GM19238 (cell line): Measurements from ENCODE around the gene DPEP1.
A peak's percentile ranks its signal among the peaks of the same experiment; 100 is the strongest.

Source experiments
- DNase-seq: peaks from one replicate; pipeline ENCODE4 v3.0.0; 2011; ENCODE audit warnings: low spot score; ENCODE audit not compliant: insufficient read length

The DPEP1 gene

DNA sequence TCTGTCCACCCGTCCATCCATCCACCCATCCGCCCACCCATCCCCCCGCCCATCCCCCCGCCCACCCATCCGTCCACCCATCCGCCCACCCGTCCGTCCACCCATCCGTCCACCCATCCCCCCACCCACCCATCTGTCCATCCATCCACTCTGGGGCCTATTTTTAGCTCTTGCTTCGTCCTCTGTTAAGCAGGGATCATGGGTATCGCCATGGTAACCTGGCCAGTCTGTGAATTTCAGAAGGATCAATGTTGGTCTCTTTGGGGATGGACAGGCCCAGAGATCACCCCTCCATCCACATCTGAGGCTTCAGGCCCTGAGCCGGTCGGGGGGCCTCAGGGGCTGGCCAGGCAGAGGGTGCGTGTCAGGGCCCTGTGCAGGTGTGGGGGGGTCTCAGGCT, 15.2 kb upstream of the DPEP1 start:
- no peak for DNase-seq

DNA sequence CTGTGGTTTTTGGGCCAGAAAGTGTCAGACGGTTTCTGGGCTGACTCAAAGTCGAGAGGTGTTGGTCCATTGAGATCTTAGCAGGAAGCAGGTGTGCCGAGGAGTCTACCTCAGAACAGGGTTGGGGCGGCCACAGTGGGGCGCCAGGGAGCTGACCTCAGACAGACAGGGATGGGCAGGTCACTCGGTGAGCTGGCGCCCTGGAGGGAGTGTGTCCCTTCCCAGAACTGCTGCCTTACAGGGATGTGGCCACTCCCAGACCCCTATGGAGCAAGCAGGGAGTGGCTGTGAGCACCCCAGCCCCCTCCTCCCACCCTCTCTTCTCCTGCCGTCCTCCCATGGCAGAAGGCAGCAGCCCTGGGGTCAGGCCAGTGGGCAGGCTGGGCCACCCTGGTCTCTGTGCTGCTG, 14.0 kb upstream of the DPEP1 start:
- DNase-seq: no peak

DNA sequence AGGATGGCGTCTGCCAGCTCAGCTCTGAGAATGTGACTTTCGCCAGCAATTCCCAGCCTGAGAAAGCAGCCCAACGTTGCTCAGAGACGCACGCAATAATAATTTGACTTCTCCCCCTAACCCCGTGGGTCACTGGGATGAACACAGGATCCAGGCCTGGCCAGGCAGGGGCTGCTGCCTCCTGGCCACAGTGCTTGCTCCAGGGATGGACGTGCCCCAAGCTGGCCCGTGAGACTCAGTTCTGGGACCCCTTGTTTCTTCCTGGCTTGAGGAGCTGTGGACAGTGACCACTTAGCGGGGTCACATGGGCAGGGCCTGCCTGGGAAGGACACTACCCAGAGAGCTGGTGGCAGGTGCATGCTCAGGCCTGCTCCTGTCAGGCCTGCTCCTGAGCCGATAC, 13.5 kb upstream of the DPEP1 start:
- DNase-seq: no peak

DNA sequence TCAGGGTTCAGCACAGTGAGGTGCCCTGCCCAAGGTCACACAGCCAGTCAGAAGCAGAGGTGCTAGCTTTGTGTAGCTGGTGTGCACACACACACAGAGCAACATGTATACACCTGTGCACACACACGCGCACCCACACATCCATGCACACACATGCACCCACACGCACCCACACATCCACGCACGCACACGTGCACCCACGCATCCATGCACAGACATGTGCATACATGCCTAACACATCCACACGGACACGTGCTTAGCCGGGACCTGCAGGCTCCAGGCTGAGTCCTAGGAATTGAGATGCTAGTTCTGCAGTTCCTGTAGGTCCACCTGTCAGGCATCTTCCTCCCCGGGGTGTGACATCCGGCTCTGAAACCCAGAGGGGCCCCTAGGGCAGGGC, 13.0 kb upstream of the DPEP1 start:
- no peak for DNase-seq

DNA sequence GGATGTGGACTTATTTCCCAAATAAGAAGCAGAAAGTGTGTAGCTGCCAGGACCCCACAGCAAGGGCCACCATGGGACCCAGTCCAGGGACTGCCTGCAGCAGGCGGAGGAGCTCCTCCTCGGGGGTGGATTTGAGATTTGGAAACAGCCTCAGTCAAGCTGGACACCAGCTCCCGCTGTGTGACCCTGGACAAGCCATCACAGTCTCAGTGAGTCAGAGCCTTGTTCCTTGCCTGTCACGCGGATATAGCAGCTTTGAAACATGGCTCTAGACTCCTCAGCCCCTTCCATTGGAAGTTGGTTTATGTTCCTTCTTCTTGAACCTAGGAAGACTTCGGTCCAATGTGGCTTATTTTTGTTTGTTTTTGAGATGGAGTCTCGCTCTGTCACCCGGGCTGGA, 12.5 kb upstream of the DPEP1 start:
- no peak for DNase-seq

DNA sequence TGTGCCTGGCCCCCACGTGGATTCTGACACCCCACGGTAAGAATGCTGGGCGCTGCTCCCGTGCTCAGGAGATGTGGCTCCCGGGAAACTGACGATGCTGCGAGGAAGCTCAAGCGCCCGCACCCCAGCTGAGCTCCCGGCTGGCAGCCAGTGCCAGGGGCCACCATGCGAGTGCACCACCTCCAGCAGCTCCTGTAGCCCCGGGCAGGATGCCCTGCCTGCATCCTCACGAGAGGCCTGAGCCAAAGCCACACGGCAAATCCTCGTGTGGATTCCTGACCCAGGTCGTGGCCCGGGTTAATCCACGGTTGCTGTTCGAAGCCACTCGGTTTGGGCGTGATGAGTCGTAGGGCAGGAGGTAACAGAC, 11.6 kb upstream of the DPEP1 start:
- no peak for DNase-seq

DNA sequence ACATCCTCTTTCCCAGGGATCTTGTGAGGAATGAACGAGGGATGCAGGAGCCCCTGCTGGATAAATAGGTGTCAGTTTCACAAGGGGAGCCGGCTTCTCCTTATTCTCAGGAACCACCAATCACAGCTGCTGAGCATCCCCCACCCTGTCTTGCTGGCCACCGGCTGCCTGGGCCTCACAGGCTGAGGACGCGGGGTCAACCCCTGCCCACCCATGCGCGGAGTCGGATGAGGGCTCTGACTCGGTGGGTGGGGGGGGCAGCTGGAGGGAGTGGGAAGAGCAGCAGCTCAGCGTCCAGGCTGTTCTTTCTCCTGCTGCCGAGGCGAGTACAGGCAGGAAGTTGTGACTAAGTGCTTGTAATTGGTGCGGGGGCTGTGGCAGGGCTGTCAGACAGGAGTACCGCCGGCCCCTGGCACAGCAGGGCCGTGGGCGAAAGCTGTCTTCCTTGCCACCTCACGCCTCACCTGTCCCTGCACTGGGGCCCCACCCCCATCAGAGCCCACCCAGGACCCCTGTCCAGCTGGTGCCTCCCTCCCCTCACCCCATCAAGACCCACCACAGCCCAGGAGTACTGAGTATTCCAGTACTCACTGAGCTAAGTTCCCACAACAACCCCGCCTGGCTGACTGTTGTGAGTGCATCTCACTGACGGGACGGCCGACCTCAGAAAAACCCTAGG, 11.0 kb upstream of the DPEP1 start:
- no peak for DNase-seq

DNA sequence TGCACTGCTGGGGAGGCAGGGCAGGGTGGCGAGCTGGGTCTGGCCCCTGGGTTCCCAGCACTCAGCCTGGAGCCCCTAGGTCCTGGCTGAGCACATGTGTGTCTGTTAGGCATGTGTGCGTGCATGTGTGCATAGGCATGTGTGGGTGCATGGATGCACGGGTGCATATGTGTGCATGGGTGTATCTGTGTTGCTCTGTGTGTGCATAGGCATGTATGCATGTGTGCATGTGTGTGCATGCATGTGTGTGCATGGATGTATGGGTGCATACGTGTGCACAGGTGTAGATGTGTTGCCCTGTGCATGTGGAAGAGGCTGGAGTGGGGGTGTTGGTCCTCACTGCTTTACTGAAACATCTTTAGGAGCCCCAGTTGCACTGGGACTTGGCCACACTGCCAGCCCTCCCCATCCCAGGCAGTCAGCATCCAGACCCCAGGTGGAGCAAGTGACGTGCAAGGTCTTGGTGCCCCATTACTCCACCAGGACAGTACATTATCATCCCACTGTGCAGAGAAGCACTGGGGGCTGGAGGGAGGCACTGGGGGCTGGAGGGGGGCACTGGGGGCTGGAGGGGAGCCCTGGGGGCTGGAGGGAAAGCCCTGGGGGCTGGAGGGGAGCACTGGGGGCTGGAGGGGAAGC, 10.4 kb upstream of the DPEP1 start:
- no peak for DNase-seq

DNA sequence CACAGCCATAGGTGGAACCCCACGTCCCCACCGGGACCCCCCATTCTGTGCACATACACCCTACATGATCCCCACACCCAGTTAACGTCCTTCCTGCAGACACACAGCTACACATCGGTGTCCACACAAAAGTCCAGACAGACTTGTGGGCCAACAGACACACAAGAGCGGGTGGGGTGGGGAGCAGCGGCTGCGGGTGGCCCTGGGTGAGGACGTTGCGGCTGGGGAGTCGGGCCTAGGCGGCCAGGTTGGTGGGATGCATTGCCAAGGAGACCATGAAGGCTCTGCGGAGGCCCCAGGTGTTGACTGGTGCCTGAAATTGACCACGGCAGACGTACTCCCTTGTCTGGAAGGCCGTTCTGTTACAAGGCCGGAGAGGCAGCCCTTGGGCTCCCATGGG, 8.7 kb upstream of the DPEP1 start:
- DNase-seq: no peak

DNA sequence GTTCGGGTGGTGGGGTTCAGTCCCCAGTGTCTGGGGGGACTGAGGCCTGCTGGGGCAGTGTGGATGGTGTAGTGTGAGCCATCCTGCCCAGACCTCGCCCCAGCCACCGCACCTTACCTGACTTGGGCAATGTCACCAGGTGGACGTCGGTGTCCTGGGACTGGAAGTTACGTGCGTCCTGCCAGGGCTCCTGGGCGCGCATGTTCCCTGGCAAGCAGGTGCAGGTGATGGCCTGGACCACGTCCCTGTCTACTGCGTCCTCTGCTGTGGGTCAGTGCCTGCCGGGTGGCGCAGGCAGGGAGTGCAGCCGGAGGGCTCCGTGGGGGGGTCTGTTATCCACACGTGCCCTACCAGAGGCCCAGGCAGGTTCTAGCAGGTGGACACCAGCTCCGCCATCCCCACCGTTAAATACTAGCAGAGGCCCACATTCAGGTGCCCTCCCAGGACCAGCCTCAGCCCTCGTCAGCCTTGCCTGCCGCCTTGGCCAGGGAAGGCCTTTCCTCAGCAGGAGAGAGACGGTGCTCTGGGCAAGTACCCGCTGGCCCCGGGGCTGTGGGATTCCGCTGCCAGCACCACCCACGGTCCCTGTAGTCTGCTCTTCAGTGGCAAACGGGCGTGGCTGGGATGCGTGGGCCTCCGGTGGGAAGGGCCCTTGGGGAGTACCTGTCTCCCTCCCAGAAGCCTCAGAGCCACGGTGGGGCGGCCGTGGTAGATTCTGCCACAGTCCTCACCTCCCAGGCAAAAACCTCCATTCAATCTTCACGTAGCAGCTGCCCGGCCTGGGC, 8.1 kb upstream of the DPEP1 start:
- no peak for DNase-seq

DNA sequence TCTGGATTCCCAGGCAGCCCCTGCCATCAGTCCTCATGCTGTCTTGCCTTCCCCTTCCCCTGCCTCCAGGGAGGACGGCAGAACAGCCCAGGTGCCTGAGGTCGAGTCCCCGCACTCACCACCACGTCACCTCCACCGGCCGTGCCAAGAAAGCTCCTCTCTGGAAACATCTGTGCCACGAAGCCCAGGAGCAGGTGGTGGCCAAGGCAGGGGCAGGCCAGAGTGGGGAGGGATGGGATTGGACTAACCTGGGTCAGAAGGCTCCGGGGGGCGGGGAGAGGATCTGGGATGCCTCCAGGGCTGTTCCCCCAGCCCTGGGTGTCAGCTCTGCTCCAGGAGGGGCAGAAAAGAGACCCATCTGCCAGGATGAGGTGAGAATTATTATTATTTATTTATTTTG, 7.4 kb upstream of the DPEP1 start:
- no peak for DNase-seq

DNA sequence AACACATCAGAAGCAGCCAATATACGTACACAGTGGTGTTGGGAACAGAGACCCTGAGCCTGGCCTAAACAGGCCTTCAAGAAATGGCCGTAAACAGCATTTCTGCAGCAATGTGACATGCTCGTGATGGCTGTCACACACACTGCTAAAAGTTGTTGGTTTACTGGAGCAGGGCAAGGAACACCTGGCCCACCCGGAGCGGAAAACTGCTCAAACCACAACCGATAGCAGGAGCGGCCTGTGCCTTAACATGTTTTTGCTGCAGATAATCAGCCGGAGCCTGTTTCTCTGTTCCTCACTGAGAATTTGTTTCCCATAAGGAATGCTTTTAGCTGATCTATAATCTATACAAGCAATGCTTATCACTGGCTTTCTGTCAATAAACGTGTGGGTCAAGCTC, 6.0 kb upstream of the DPEP1 start:
- no peak for DNase-seq

DNA sequence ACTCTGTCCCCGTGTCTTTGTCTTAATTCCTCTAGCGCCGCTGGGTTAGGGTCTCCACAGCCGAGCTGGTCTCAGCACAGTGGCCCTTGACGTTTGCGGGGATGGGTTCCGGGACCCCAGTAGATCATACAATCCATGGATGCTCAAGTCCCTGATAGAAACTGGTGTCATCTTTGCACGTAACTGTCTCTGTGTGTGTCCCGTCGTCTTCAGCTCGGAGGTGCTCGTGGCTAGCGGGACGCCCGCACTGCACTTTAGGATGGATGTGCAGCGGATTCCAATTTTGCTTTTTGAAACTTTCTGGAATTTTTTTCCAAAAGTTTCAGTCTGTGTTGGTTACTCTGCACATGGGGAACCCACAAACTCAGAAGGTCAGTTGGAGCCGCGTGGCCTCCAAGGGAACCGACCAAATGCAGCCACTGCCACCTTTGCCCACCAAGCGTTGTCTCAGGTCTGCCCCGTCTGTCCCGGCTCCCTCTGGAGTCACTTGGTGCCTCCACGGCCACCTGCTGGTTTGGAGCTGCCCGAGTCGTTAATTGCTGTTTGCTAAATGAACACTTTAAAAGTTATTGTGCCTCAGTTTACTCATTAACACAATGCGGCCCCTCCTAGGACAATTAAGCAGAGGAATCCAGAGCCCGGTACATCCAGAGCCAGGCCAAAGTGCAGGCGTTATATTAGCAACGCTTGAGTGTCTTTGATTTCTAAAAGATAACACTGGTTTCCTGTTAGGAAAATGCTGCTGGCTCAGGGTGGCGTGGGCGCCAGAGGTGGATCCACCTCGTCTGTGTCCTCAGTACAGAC, 5.3 kb upstream of the DPEP1 start:
- DNase-seq: no peak

DNA sequence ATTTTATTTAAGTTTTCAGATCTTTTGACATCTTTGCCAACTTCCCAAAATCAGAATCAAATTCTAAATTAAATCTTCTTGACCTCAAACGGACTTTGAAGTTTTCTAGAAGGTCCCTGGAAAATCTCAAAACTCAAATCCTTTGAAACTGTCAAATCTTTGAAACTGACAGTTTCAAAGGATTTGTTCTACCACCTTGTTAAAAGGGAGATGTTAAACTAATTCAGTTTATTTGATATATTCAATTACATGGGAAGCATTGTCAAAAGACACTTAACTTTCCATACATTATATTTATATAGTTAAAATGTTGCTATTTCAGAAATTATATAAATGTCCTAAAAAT, 3.4 kb upstream of the DPEP1 start:
- no peak for DNase-seq

DNA sequence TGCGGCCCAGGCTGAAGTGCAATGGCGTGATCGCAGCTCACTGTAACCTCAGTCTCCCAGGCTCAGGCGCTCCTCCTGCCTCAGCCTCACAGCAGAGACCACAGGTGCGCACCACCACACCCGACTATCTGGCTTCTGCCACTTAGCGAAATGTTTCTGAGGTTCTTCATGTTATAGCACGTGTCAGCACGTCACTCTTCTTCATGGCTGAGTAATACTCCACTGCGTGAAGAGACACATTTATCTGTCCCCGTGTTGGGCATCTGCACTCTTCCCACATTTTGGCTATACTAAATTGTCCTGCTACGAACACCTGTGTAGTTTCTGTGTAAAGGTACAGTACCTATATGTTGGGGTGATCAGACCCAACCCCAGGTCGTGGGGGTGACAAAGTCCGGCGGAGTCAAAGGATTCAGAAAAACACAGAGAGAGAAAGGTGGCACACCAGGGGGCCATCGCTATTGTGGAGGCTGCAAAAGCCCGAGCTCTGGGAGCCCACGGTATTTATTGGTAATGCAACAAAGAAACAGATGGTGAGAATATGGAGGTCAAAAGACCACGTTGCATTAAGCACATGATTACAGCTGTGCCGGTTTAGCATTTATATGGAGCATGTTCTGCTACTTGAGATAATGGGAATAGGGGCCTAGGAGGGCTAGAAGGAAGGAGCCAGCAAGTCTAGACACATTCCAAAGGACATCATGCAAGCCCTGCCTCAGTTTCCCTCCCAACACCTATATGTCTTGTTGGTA, 851 bp upstream of the DPEP1 start:
- DNase-seq: no peak

DNA sequence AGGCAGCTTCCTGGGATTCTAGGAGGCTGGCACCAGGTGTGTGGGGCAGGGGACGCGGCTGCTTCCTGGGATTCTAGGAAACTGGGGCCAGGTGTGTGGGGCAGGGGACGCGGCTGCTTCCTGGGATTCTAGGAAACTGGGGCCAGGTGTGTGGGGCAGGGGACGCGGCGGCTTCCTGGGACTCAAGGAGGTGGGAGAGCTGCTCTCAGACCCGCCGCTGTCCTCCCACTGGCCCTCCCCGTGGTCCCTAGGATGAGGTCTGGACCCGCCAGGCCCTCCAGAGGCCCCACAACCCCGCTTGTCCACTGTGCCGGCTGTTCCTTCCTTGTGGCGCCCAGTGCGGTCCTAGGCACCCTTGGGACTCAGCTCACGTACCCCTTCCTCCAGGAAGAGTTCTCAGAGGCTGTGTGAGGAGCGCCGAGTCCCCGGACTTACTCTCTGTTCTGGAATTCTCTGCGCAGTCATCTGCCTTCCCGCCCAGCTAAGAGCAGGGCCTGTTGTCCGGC, 565 bp downstream of the DPEP1 start:
- DNase-seq: no peak

DNA sequence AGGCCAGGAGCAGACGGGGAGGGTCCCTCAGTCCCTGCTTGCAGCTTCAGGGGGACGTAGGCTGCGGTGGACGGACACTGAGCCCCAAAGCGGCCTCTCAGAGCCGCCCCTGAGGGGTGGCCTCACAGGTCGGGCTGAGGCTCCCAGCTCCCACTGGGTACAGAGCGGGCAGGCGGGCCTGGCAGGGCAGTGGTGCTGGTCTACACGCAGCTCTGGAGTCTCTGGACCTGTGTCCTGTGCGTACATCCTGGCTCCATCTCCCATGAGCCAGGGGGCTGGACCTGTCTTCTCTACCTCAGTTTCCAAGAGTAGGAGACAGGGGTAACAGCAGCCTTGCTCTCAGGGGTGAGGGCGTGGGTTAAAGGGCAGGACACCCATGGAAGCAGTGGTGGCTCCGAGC, 1.7 kb downstream of the DPEP1 start:
- no peak for DNase-seq

DNA sequence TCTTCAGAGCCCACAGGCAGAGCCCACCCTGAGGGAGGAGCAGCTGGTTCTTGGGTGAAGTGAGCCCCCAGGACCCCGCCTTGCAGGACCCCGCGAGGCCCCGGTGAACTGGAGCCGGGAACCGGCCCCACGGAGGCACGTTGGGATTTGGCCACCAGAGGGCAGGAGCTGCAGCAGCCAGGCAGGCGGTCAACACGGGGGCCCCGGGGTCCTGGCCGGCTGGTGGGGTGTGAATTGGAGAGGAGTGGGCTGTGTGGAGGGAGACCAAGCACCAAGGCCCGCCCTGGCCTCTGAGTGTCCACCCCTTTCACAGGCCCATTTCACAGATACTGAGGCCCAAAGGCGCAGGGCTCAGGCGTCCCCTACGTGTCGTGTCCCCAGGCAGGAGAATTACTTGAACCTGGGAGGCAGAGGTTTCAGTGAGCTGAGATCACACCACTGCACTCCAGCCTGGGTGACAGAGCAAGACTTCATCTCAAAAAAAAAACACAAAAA, 2.2 kb downstream of the DPEP1 start:
- peak; percentile 48 for DNase-seq

DNA sequence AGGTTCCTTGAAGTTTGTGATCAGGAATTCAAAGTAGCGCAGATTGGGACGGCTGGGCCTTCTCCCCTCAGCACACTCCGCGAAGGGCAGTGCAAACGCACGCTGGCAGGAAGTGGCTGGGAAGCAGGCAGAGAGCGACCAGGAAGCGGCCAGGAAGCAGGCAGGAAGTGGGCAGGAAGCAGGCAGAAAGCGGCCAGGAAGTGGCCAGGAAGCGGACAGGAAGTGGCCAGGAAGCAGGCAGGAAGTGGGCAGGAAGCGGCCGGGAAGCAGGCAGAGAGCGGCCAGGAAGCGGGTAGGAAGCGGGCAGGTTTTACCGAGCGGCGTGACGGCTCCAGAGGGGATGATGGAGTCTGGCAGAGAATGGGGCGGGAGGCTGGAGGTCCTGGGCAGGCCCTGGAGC, 3.2 kb downstream of the DPEP1 start:
- DNase-seq: no peak

DNA sequence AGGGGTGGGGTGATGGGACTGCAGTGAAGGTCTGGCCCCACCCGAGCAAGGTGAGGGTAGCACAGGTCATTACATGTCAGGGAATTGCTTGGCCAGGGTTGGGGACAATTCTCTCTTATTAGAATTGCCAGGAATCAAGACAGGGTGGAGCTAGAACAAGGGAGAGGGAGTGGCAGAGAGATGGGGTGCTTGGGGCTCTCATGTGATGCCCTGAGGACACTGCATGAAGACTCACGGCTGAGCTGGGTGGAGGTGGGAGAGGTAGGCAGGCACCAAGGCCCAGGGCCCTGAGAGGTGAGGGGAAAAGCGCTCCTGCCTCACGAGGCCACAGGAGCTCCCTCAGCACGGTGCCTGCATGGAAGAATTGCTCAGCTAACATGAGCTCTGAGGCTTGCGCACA, 3.6 kb downstream of the DPEP1 start:
- DNase-seq: no peak
